Activated CD4-positive, alpha-beta memory T cell treated with anti-CD3 and anti-CD28 coated beads for 36 hours (primary cell): ENCODE measurements around the gene ZNF319. TPM values are rescaled to one million over a fixed set of nuclear protein-coding genes. Genes with fewer than 3 reads are reported as not detected.

Experiments used
- total RNA-seq, 2 experiments: library from RNA; stranded (reverse); gene quantifications; one replicate each; pipeline ENCODE4 v1.2.3, GENCODE V29; 2021

The ZNF319 gene
- total RNA-seq, 2 experiments from 2014 or later, result 6.5 to 8.1 TPM

Other genes with a start within 250 kb of the ZNF319 start
- gene KIFC3, start 198.2 kb downstream of the ZNF319 start, total RNA-seq, result 1 to 10 TPM in 1 of 2 experiments, under 1 TPM in 1; 0.83 to 1.3 TPM
- gene CNGB1, start 29.5 kb downstream of the ZNF319 start, total RNA-seq, result not detected
- 10 to 100 TPM; 42.2 to 46.0 TPM for gene USB1, start 735 bp upstream of the ZNF319 start, total RNA-seq
- under 1 TPM; 0.46 to 0.71 TPM for gene MMP15, start 25.1 kb upstream of the ZNF319 start, total RNA-seq
- gene CFAP20, start 128.7 kb upstream of the ZNF319 start, total RNA-seq, result 10 to 100 TPM; 37.2 to 38.6 TPM
- 10 to 100 TPM; 76.9 to 82.0 TPM for gene CSNK2A2, start 197.4 kb upstream of the ZNF319 start, total RNA-seq